ENCODE results near the gene STX1B. TPM values are rescaled to one million over a fixed set of nuclear protein-coding genes. Genes with fewer than 3 reads are reported as not detected.
A peak's percentile ranks its signal among the peaks of the same experiment; 100 is the strongest.

STX1B gene
- polyA plus RNA-seq, 3 donors, result 1.7 TPM; not detected in 2

GRCh38 chr16:31043898-31044481, 33.6 kb upstream of the STX1B start:
- Mint-ChIP-seq H3K4me3 (no peak overlapping the region), H3K9me3 (peaks cover 0 to 3% (median 1%) of the 10 kb centered on the region in 7 donors), H3K27ac (no peak overlapping the region), H3K4me1 (peaks cover 14% of the 10 kb centered on the region), H3K27me3 (ENCODE audit: low read depth in 3 of 3) (peaks cover 0 to 2% (median 0%) of the 10 kb centered on the region in 3 donors), H3K36me3 (peaks cover 37 to 45% of the 10 kb centered on the region in 2 donors)
- H3K4me2 ChIP-seq (replicated peaks; ENCODE audit: extremely low read depth, low read length, poor library complexity, severe bottlenecking), result no peak overlapping the region
- no peaks in the 10 kb centered on the region for H4K20me1 ChIP-seq (ENCODE audit: insufficient read depth, low read length)
- no CpG with 5 or more reads among the region's 4 CpGs for WGBS (ENCODE audit: insufficient coverage)
- no peaks in the 10 kb centered on the region for H3K27me3 ChIP-seq (ENCODE audit: control insufficient read depth in 2 of 2, insufficient read depth in 2 of 2, low read length in 2 of 2)
- H3K79me2 ChIP-seq (ENCODE audit: insufficient read depth, low read length), result no peaks in the 10 kb centered on the region
- no peaks in the 10 kb centered on the region for H3K9me3 ChIP-seq (replicated peaks in 1 of 2; ENCODE audit: control insufficient read depth in 1 of 2, insufficient read depth in 1 of 2, low read length in 2 of 2)
- no peak overlapping the region for H3K9ac ChIP-seq (ENCODE audit: insufficient read depth, low read length, poor library complexity, severe bottlenecking)
- DNase-seq, result no peak
- intact Hi-C loops (cut with micrococcal nuclease), result no loop called here
- peaks cover 38 to 44% of the 10 kb centered on the region in 2 donors for H3K36me3 ChIP-seq (replicated peaks in 1 of 2; ENCODE audit: control insufficient read depth in 1 of 2, insufficient read depth in 2 of 2, low read length in 2 of 2)
- H3K4me1 ChIP-seq (ENCODE audit: control insufficient read depth in 1 of 2, insufficient read depth in 2 of 2, low read length in 2 of 2), result peaks cover 6 to 7% of the 10 kb centered on the region in 2 donors
- TF ChIP-seq CTCF (IDR thresholded peaks at IDR 0.05), result no peak
- no peak overlapping the region for H3K4me3 ChIP-seq (replicated peaks in 1 of 3; ENCODE audit: low read depth in 2 of 3, low read length in 3 of 3)
- no peak overlapping the region for H2AFZ ChIP-seq (ENCODE audit: insufficient read depth, low read depth, low read length, poor library complexity, severe bottlenecking)
- H3K27ac ChIP-seq (ENCODE audit: low read depth in 1 of 2, low read length in 2 of 2), result no peak overlapping the region

GRCh38 chr16:31043352-31043751, 32.9 kb upstream of the STX1B start:
- TF ChIP-seq CTCF (IDR thresholded peaks at IDR 0.05), result no peak
- Mint-ChIP-seq H3K9me3 (peaks cover 0 to 3% (median 1%) of the 10 kb centered on the region in 7 donors), H3K36me3 (peaks cover 44 to 52% of the 10 kb centered on the region in 2 donors), H3K4me3 (no peak overlapping the region), H3K27me3 (ENCODE audit: low read depth in 3 of 3) (peaks cover 0 to 2% (median 0%) of the 10 kb centered on the region in 3 donors), H3K4me1 (peaks cover 8% of the 10 kb centered on the region), H3K27ac (peak overlapping the region in 1 of 7 donors; percentile 30)
- intact Hi-C loops (cut with micrococcal nuclease), result no loop called here
- Histone ChIP-seq H3K4me3 (replicated peaks in 1 of 3; ENCODE audit: low read depth in 2 of 3, low read length in 3 of 3) (no peak overlapping the region), H3K36me3 (replicated peaks in 1 of 2; ENCODE audit: control insufficient read depth in 1 of 2, insufficient read depth in 2 of 2, low read length in 2 of 2) (peaks cover 44 to 50% of the 10 kb centered on the region in 2 donors), H3K9ac (ENCODE audit: insufficient read depth, low read length, poor library complexity, severe bottlenecking) (no peak overlapping the region), H4K20me1 (ENCODE audit: insufficient read depth, low read length) (no peaks in the 10 kb centered on the region), H3K27me3 (ENCODE audit: control insufficient read depth in 2 of 2, insufficient read depth in 2 of 2, low read length in 2 of 2) (no peaks in the 10 kb centered on the region), H3K79me2 (ENCODE audit: insufficient read depth, low read length) (no peaks in the 10 kb centered on the region), H2AFZ (ENCODE audit: insufficient read depth, low read depth, low read length, poor library complexity, severe bottlenecking) (no peak overlapping the region), H3K27ac (ENCODE audit: low read depth in 1 of 2, low read length in 2 of 2) (no peak overlapping the region), H3K4me2 (replicated peaks; ENCODE audit: extremely low read depth, low read length, poor library complexity, severe bottlenecking) (no peak overlapping the region), H3K9me3 (replicated peaks in 1 of 2; ENCODE audit: control insufficient read depth in 1 of 2, insufficient read depth in 1 of 2, low read length in 2 of 2) (no peaks in the 10 kb centered on the region), H3K4me1 (ENCODE audit: control insufficient read depth in 1 of 2, insufficient read depth in 2 of 2, low read length in 2 of 2) (peaks cover 1 to 2% of the 10 kb centered on the region in 2 donors)
- DNase-seq, result no peak
- 100% methylated on average over 1 of the region's 1 CpG for WGBS (ENCODE audit: insufficient coverage)

Measured in CD14-positive monocyte (primary cell).